ENCODE results near the gene ABLIM1.

DNA sequence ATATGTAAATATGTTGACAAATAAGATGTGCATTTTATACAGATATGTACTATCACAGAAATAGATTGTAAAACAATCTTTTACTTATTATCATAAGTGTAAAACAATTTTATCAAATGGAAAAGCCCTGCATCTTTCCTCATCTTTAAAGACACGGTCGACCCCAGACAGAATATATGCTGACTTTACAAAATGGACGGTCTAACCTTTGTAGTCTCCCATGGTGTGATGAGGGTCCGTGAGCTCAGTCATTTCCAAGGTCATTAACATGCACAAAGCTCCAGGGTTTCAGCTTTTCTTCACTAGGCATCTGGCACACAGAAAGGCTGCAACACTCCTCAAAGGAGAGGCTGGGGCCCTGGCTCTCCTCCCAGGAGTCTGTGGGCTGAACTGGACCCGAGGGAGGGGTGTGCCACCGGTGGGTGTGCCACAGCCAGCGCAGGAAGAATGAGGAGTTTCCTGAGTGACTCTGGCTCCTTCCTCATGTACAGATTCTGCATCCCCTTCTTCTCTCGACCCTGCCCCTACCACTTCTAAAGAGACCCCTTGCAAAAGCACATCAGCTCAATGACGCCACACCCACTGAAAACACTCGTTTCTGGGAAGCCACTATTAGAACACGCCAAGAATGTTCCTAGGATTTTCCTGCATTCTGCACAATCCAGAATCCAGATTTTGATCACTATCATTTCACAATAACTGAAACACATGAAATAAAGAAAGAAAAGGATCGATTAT is 26.2 kb upstream of the ABLIM1 start:
- no peak for TF ChIP-seq POLR2A (IDR thresholded peaks at IDR 0.05; ENCODE audit: low read depth, low read length)
- no peak for TF ChIP-seq TAF1 (IDR thresholded peaks at IDR 0.05; ENCODE audit: low read depth, low read length)
- no peak for TF ChIP-seq SPI1 (IDR thresholded peaks at IDR 0.05; ENCODE audit: low read depth, low read length)
- no peak for TF ChIP-seq PAX5 (IDR thresholded peaks at IDR 0.05; ENCODE audit: insufficient read depth, low read length, severe bottlenecking)

Data from GM12891 (cell line).